ENCODE data around the gene SMURF2.

- TF ChIP-seq FOXM1 (IDR thresholded peaks at IDR 0.05; ENCODE audit: low read depth): peak; percentile 97
- TF ChIP-seq CTCF (IDR thresholded peaks at IDR 0.05): no peak
- TF ChIP-seq RFX5 (IDR thresholded peaks at IDR 0.05; ENCODE audit: low read length): no peak
- TF ChIP-seq MXI1 (IDR thresholded peaks at IDR 0.05; ENCODE audit: low read depth, low read length): peak; percentile 22; the same call in 1 of the 2 replicates
- TF ChIP-seq PBX3 (IDR thresholded peaks at IDR 0.05): peak; percentile 92
- no peak for TF ChIP-seq FOXJ3 (CRISPR knock-in tag; IDR thresholded peaks at IDR 0.05)
- TF ChIP-seq POLR2AphosphoS5 (IDR thresholded peaks at IDR 0.05; ENCODE audit: low read depth, low read length): peak; percentile 93; the same call in 1 of the 2 replicates
- peak; percentile 99 for TF ChIP-seq MAX (IDR thresholded peaks at IDR 0.05; ENCODE audit: low read depth)
- TF ChIP-seq CHD2 (IDR thresholded peaks at IDR 0.05; ENCODE audit: low read length, partially characterized antibody): peak; percentile 40
- TF ChIP-seq REST (IDR thresholded peaks at IDR 0.05; ENCODE audit: low read depth, low read length): peak; percentile 85
- peak; percentile 75 for TF ChIP-seq GABPA (IDR thresholded peaks at IDR 0.05; ENCODE audit: low read depth)
- no peak for TF ChIP-seq RAD21 (IDR thresholded peaks at IDR 0.05; ENCODE audit: low read length)
- peak; percentile 85; the same call in 1 of the 2 replicates for TF ChIP-seq MEF2A (IDR thresholded peaks at IDR 0.05; ENCODE audit: borderline replicate concordance, low read depth)
Observed at GRCh38 chr17:64707050-64707591, 45.0 kb upstream of the SMURF2 start.
